GM18502 (cell line): ENCODE results near the gene MSI2.

ENCODE experiments used
- ATAC-seq: cut with Tn5 transposase; IDR thresholded peaks from one replicate; pipeline ENCODE4 v1.9.1; 2021; ENCODE audit warnings: mild to moderate bottlenecking; ENCODE audit not compliant: unreplicated experiment, poor library complexity

The MSI2 gene

GRCh38 chr17:57445772-57446472 lies 189.6 kb downstream of the MSI2 start:
- ATAC-seq: no peak

DNA sequence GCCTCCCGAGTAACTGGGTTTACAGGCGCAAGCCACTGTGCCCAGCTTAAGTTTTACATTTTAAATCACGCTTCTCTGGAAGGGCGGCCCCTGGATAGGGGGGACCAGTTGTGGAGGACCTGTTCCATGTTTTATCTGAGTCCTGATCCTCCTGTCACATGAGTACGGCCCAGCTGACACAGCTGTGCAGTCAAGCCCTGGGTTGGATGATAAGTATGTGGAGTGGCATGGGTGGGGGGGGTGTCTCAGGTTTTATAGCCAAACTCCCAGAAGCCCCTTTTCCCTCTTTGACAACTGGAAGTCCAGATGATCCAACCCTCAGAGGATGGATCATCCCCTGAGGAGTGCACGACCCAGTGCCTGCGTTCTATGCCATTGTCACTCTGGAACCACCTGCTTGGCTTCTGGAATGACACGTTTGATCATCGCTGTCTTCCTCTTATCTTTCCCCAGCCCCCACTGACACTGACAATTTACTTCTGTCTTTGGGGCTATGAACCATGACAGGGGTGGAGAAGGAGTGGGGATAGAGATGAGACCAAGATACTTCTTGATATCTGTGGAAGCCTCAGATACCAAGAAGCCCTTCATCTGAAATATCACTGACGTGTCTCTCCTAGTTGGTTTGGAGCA lies 191.2 kb downstream of the MSI2 start:
- ATAC-seq: no peak

DNA sequence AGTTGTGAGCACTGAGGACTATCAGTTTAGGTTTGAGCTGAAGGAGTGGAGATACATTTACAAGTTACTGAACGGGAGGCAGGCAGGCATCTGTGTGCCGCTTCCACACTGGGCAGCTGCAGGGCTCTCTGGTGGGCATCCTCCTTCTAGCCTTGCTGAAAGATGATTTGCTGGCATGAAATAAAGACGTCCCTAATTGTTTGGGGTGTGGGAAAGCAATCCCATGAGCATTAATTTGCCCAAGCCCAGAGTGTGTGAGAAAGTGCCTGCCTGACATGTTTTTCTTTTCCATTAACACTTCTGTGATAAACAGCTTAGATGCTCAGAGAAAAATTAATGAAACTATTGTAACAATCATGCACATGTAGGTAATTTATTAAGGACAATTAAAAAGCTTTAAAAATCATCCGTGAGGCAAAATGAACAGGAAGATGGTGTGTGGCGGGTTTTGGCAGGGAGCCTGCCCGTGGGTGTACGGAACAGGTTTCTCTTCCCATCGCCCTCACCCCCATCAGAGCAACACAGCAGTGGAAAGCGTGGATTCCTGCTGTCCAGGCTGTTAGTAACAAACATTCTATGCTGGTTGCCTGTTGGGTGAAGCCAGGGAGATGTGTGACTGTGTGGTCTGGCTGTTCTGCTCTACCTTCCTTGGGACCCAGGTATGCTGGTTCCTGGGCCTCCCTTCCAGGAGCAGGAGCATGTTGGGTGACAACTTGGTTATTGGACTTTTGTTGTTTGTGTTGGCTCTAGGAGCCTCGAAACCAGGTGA lies 191.9 kb downstream of the MSI2 start:
- no peak for ATAC-seq

DNA sequence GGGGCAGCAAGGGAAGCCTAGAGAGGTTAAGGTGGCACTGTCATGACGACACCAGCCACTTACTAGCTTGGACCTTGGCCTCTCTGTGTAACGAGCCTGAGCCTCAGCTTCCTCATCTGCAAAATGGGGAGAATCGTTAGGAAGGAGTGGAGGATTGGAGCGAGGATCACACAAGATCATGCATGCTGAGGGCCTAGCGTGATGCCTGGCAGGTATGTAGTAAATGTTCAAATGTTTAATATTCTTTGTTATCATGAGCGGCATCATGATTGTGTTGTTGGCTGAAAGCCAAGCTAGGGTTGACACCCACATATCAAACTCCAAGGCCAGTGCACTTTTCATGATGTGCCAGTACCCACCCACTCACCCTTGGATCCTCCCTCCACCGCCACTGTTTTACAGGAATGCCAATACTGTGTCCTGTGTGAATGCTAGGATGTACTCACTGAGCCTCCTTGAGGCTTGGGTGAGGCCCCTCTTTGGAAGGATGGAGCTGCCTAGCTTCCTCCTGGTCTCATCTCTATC lies 192.5 kb downstream of the MSI2 start:
- no peak for ATAC-seq

- no peak for ATAC-seq
Measured at GRCh38 chr17:57451191-57451590, 194.9 kb downstream of the MSI2 start.

DNA sequence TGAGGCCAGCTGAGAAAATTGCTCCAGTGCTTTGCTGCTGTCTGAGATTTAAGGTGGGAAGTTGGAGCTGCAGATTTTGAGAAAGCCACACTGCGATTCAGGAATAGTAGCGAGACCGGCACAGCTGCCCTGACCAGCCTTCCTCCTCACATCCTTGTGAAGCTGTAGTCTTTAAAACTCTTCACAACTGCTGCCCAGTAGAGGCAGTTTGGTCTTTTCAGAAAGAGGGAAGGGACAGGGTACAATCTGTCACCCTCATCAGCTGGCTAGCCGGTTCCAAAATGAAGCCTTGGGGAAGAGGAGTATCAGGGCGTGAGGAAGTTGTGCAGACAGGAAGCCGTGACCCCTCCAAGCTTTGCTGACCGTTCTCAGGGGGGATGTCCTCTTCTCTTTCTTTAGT lies 195.3 kb downstream of the MSI2 start:
- ATAC-seq: no peak

DNA sequence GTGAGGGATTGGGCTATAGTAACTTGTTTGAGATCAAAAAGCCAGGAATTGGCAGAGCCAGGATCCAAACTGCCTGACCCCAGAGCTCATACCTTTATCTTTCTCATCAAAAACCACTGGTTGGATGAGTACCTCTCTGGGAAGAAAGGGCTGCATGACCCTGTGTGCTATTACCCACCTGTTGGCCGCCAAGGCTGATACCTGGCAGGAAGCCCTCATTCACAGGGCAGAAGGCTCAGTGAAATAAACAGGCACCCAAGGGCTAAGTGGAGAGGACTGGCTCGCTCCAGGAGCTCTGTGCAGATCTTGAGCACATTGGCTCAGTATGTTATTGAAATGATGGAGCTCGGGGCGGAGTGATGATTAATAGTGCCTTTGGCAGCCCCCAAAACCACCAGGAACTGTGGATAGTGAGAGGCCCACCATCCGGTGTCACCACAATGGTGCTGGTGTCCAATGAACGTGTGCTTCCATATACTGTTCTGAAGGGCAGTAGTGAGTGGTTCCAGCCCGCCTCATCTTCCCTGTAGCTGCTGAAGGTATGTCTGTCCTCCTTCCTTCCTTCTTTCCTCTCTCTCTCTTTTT lies 197.6 kb downstream of the MSI2 start:
- no peak for ATAC-seq

DNA sequence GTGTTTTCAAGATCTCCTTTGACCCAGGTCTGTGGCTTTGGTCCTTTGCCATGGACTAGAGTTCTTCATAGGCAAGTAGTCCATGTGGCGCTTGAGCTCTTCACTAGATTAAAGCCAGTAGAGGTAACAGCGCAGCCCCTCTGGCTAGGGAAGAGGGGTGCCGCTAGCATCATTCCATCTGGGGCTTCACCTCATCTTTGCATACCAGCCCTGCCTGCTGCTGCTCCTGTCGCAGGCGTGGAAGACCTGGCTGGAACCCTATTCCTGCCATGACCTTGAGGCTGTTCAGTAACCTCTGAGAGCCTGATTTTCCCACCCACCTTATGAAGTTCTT lies 198.4 kb downstream of the MSI2 start:
- no peak for ATAC-seq

GRCh38 chr17:57455063-57455914 lies 199.0 kb downstream of the MSI2 start:
- peak; percentile 89 for ATAC-seq

DNA sequence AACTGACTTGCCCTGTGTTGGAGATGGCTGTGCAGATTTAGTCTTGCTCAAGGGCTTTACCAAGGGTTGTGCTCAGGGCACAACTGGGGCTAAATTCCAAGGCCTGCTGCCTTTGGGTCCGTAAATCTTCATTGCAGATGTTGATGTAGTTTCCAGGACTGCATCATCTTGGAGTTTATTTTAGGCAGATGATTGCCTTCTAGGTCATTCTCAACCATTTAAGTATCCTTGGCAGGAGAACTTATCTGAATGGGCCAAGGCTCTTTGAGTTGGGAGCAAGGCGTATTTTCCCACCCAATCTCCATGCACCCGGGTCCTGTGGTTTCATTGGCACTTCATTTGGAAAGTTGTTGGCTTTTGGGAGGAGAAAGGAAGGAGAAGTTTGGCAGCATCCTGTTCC lies 200.3 kb downstream of the MSI2 start:
- no peak for ATAC-seq

DNA sequence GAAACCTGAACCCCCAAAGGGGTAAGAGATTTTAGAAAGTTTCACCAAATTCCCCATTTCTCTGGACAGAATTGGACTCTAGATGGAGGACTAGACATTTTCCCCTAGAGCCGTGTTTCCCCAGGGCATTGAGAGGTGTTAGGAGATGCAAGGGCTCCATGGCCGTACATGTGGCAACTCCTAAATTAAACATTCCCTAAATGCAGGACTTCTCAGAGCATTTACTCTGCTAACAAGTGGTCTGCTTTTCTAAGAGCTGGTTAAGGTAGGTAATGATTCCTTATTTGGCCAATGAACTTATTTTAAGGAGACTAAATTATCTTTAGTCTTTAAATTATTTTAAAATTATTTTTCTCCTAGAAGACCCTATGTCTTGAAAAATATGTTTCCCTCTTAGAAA lies 200.9 kb downstream of the MSI2 start:
- no peak for ATAC-seq

DNA sequence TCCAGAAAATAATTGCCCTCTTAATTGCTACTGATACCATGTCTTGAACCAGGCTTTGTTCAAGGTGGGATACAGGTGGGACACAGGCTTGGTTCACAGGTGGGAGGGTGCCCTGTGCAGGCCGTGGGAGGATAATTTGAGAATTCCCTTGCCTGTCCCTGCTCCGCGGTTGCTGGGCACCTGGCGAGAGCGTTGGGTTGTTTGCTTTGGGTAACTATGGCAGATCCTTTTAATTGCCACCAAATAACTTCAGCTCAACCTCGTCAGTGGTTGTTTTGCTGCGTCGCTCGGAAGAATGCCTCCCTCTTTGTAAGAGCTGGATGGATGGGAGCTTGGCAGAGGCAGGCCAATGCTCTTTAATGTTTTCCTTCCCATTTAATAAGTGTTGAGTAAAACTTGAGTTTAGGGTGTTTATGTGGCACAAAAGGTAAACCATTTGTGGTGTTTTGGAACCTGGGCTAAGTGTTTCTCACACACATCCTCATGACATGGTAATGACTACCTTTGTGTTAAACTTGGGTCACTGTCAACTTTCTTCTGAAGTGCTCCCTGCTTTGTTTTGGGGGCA lies 202.5 kb downstream of the MSI2 start:
- no peak for ATAC-seq

GRCh38 chr17:57459286-57459915 lies 203.1 kb downstream of the MSI2 start:
- no peak for ATAC-seq

GRCh38 chr17:57461082-57461481 lies 204.8 kb downstream of the MSI2 start:
- ATAC-seq: no peak

GRCh38 chr17:57462007-57462579 lies 205.8 kb downstream of the MSI2 start:
- no peak for ATAC-seq

DNA sequence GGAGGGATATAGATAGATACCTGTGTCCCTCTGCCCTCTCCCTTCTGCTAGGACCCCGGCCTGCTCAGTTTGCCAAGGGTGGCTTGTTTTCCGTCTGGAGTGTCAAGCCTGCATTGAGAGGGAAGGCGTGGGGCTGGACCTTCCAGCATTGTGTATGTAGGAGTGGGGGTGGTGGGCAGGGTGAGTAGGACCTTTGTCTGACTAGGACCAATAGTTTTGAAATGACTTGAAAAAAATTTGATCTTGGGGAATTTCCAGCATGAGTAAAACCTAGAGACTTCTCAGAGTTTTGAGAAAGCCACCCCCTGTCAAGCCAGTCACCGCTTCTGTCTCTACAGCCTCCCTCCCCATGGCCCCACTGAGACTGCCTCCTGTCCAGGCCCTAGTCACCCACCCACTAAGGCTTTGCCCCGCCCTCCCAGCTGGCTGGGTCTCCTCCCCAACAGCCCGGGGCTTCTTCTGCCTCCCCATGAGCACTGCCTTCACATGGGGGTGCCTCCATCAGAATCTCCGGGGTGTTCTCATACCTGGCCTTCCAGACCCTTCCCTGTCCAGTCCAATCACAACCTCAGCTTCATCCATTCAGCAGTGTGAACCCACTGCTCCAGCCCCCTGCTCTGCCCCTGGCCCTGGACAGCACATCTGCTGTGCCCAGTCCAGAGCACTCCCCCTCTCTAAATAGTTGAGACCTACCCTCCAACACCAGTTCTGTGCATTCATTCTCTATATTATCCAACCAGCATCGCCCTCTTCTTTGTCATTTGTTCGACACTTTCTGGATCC lies 207.0 kb downstream of the MSI2 start:
- peak; percentile 88 for ATAC-seq

DNA sequence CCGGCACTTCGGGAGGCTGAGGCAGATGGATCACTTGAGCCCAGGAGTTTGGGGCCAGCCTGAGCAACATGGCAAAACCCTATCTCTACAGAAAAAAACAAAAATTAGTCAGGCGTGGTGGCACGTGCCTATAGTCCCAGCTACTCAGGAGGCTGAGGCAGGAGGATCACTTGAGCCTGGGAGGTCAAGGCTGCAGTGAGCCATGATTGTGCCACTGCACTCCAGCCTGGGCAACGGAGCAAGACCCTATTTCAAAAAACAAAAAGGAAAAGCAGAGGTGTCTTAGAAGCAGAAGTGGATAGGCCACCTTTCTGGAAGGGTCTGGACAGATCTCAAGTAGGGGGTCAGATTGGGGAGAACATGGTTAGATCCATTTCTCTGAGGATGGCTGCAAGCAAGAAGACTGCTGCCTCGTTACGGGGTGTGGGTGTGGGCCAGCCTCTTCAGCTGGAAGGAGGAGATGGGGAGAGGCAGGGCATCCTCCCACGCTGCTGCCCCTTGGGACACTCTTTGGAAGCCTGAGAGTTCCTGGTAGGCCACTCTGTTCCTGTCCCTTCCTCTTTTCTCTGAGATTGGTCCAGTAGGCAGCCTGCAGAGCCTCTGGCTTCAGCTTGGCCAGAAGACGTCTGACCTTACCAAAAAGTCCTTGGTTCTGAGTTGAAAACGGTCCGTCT lies 208.0 kb downstream of the MSI2 start:
- ATAC-seq: no peak

DNA sequence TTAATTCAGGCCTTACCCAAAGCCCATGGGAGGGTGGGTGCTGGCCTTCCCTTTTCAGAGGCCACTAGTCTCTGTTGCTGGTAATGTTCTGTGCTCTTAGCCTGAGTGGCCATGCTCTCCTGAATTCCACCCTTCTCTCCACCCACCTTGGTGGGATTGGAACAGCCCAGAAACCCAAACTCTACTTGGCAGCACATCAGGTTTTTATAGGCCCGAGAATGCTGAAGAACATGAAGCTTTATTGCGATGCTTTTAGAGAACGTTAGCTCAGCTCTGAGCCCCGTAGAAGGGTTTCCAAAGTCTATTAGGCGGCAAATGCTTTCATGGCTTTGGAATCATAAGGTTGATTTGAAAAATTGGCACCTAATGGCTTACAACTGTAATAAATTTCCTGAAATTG lies 209.3 kb downstream of the MSI2 start:
- ATAC-seq: no peak
